Spleen (tissue), 7 donors: ENCODE measurements around the gene CCDC78.

Source experiments
- CTCF ChIP-seq, 11 experiments: fragments of 200-600 bp in 7 of 11; fragments of 450-650 bp in 4 of 11; sonication (generic) in 4 of 11; IDR thresholded peaks in 8 of 11; conservative IDR thresholded peaks in 3 of 11; 1 replicate in 7 of 11; 2 replicates in 4 of 11; pipeline versions ENCODE4 v1.4.0 to v1.8.0; 2016 to 2021; ENCODE audit warnings: antibody characterized with exemption in 11 of 11, inconsistent platforms in 4 of 11, mild to moderate bottlenecking in 1 of 11
- POLR2A ChIP-seq, 3 donors: fragments of 450-650 bp; IDR thresholded peaks; one replicate each; pipeline ENCODE4 v1.5.1; 2017; ENCODE audit warnings: antibody characterized with exemption in 3 of 3, mild to moderate bottlenecking in 1 of 3
- donor health status: DM: no; HTN: no; CAD: no; lungs with moderate emphysema.
- donor health status: DM: no; HTN: no; CAD: no.
- donor health status: DM: no; HTN: no; CAD: no.

GRCh38 chr16:743794-744500 lies 17.7 kb upstream of the CCDC78 start:
- TF ChIP-seq CTCF (IDR thresholded peaks at IDR 0.05 in 8 of 11, conservative IDR thresholded peaks at IDR 0.05 in 3 of 11) (no peak), POLR2A (IDR thresholded peaks at IDR 0.05) (no peak)
